GM12872 (cell line): Measurements from ENCODE around the gene MROH2A.

ENCODE experiments used
- CTCF ChIP-seq: IDR thresholded peaks from 3 replicates; pipeline ENCODE4 v1.5.1; 2011; ENCODE audit warnings: low read depth, mild to moderate bottlenecking, low read length, moderate library complexity; ENCODE audit not compliant: insufficient read depth

Gene MROH2A

GRCh38 chr2:233794128-233794658 is 16.1 kb downstream of the MROH2A start:
- TF ChIP-seq CTCF = no peak

- no peak for TF ChIP-seq CTCF
Measured at GRCh38 chr2:233795735-233796171, 17.6 kb downstream of the MROH2A start.

- no peak for TF ChIP-seq CTCF
Measured at GRCh38 chr2:233796254-233796653, 18.1 kb downstream of the MROH2A start.

- no peak for TF ChIP-seq CTCF
Measured at GRCh38 chr2:233798335-233799086, 20.4 kb downstream of the MROH2A start.

- no peak for TF ChIP-seq CTCF
Measured at GRCh38 chr2:233799087-233799665, 21.0 kb downstream of the MROH2A start.

GRCh38 chr2:233799716-233800115 is 21.6 kb downstream of the MROH2A start:
- TF ChIP-seq CTCF = no peak

GRCh38 chr2:233800208-233800607 is 22.1 kb downstream of the MROH2A start:
- TF ChIP-seq CTCF = no peak
